ENCODE measurements around the gene CNTD1.

Gene CNTD1

GRCh38 chr17:42798383-42799380 lies at the start of gene CNTD1, which contains the start of gene COA3:
Gene CNTD1, plus strand, starts transcription at chr17:42798861. Its CDS starts 207 bp downstream, at chr17:42799068.
Gene COA3, minus strand, starts transcription at chr17:42798704. Its CDS starts 23 bp downstream, at chr17:42798681.
- TF ChIP-seq GATA3 (IDR thresholded peaks at IDR 0.05; ENCODE audit: low read depth, low read length) (no peak), GATA2 (IDR thresholded peaks at IDR 0.05; ENCODE audit: low read depth, low read length) (no peak)

GRCh38 chr17:42748908-42749798 lies 49.5 kb upstream of the CNTD1 start:
- TF ChIP-seq GATA3 (IDR thresholded peaks at IDR 0.05; ENCODE audit: low read depth, low read length) (no peak), GATA2 (IDR thresholded peaks at IDR 0.05; ENCODE audit: low read depth, low read length) (no peak)

- TF ChIP-seq GATA2 (IDR thresholded peaks at IDR 0.05; ENCODE audit: low read depth, low read length) (no peak), GATA3 (IDR thresholded peaks at IDR 0.05; ENCODE audit: low read depth, low read length) (no peak)
Observed at GRCh38 chr17:42750739-42751344, 47.8 kb upstream of the CNTD1 start.

GRCh38 chr17:42751628-42752027 lies 47.0 kb upstream of the CNTD1 start:
- TF ChIP-seq GATA2 (IDR thresholded peaks at IDR 0.05; ENCODE audit: low read depth, low read length): no peak
- TF ChIP-seq GATA3 (IDR thresholded peaks at IDR 0.05; ENCODE audit: low read depth, low read length): no peak

GRCh38 chr17:42754782-42755181 lies 43.9 kb upstream of the CNTD1 start:
- TF ChIP-seq GATA3 (IDR thresholded peaks at IDR 0.05; ENCODE audit: low read depth, low read length) (no peak), GATA2 (IDR thresholded peaks at IDR 0.05; ENCODE audit: low read depth, low read length) (no peak)

GRCh38 chr17:42759982-42760651 lies 38.5 kb upstream of the CNTD1 start:
- TF ChIP-seq GATA3 (IDR thresholded peaks at IDR 0.05; ENCODE audit: low read depth, low read length): no peak

GRCh38 chr17:42760652-42761581 lies 37.7 kb upstream of the CNTD1 start, which contains the start of gene RAMP2:
Gene RAMP2, plus strand, starts transcription at chr17:42761227. Its CDS starts 35 bp downstream, at chr17:42761262.
- TF ChIP-seq GATA3 (IDR thresholded peaks at IDR 0.05; ENCODE audit: low read depth, low read length) (no peak), GATA2 (IDR thresholded peaks at IDR 0.05; ENCODE audit: low read depth, low read length) (no peak)

- no peak for TF ChIP-seq GATA3 (IDR thresholded peaks at IDR 0.05; ENCODE audit: low read depth, low read length)
- TF ChIP-seq GATA2 (IDR thresholded peaks at IDR 0.05; ENCODE audit: low read depth, low read length): no peak
Observed at GRCh38 chr17:42761638-42762037, 37.0 kb upstream of the CNTD1 start.

- no peak for TF ChIP-seq GATA2 (IDR thresholded peaks at IDR 0.05; ENCODE audit: low read depth, low read length)
Observed at GRCh38 chr17:42766124-42766523, 32.5 kb upstream of the CNTD1 start.

- no peak for TF ChIP-seq GATA3 (IDR thresholded peaks at IDR 0.05; ENCODE audit: low read depth, low read length)
- TF ChIP-seq GATA2 (IDR thresholded peaks at IDR 0.05; ENCODE audit: low read depth, low read length): no peak
Observed at GRCh38 chr17:42767512-42767911, 31.1 kb upstream of the CNTD1 start.

GRCh38 chr17:42772945-42773289 lies 25.7 kb upstream of the CNTD1 start:
- TF ChIP-seq GATA2 (IDR thresholded peaks at IDR 0.05; ENCODE audit: low read depth, low read length): no peak
- no peak for TF ChIP-seq GATA3 (IDR thresholded peaks at IDR 0.05; ENCODE audit: low read depth, low read length)

- TF ChIP-seq GATA2 (IDR thresholded peaks at IDR 0.05; ENCODE audit: low read depth, low read length) (no peak), GATA3 (IDR thresholded peaks at IDR 0.05; ENCODE audit: low read depth, low read length) (no peak)
Observed at GRCh38 chr17:42773290-42774035, 25.2 kb upstream of the CNTD1 start, which contains the start of gene VPS25. Gene VPS25, plus strand, starts transcription at chr17:42773449. Its CDS starts 27 bp downstream, at chr17:42773476.
